GM23338 (cell line): ENCODE data around the gene SLC25A3. TPM values are rescaled to one million over a fixed set of nuclear protein-coding genes. Genes with fewer than 3 reads are reported as not detected.

Experiments
- ATAC-seq: fragments of 200-7000 bp; cut with Tn5 transposase; 3 replicates; pipeline ENCODE4 v1.9.1; 2020
- DNase-seq: peaks from one replicate; pipeline ENCODE4 v3.0.0-alpha.2; 2015; ENCODE audit warnings: low spot score
- H2AFZ ChIP-seq: fragments of 200-600 bp; sonication (generic); 2 replicates; pipeline ENCODE4 v1.8.0; 2016; ENCODE audit warnings: antibody characterized with exemption, mild to moderate bottlenecking, moderate library complexity
- H3F3A ChIP-seq: fragments of 200-600 bp; sonication (generic); replicated peaks from 2 replicates; pipeline ENCODE4 v1.8.0; 2017; ENCODE audit warnings: antibody characterized with exemption, mixed run types, low read depth
- H3K27ac ChIP-seq: fragments of 200-600 bp; sonication (generic); 2 replicates; pipeline ENCODE4 v1.6.1; 2016; ENCODE audit warnings: low read depth
- H3K27me3 ChIP-seq: fragments of 200-600 bp; sonication (generic); 2 replicates; pipeline ENCODE4 v1.8.0; 2016; ENCODE audit warnings: mild to moderate bottlenecking, mixed run types, moderate library complexity; ENCODE audit not compliant: insufficient read depth
- H3K36me3 ChIP-seq: fragments of 200-600 bp; sonication (generic); 2 replicates; pipeline ENCODE4 v1.8.0; 2016; ENCODE audit warnings: mild to moderate bottlenecking; ENCODE audit not compliant: insufficient read depth
- H3K4me1 ChIP-seq: fragments of 200-600 bp; sonication (generic); 2 replicates; pipeline ENCODE4 v1.8.0; 2016; ENCODE audit warnings: mild to moderate bottlenecking, moderate library complexity; ENCODE audit not compliant: insufficient read depth
- H3K4me2 ChIP-seq: fragments of 200-600 bp; sonication (generic); 2 replicates; pipeline ENCODE4 v1.7.1; 2017; ENCODE audit warnings: mixed run types
- H3K4me3 ChIP-seq: fragments of 200-600 bp; sonication (generic); 2 replicates; pipeline ENCODE4 v1.6.1; 2016; ENCODE audit warnings: mixed run types
- H3K79me2 ChIP-seq: fragments of 200-600 bp; sonication (generic); replicated peaks from 2 replicates; pipeline ENCODE4 v1.8.0; 2017; ENCODE audit warnings: mild to moderate bottlenecking; ENCODE audit not compliant: insufficient read depth
- H3K9me2 ChIP-seq: fragments of 200-600 bp; sonication (generic); 2 replicates; pipeline ENCODE4 v1.8.0; 2017; ENCODE audit not compliant: insufficient read depth
- H4K20me1 ChIP-seq: fragments of 200-600 bp; sonication (generic); replicated peaks from 2 replicates; pipeline ENCODE4 v1.8.0; 2017; ENCODE audit warnings: mild to moderate bottlenecking; ENCODE audit not compliant: insufficient read depth
- H3K27ac Mint-ChIP-seq: 2 replicates; pipeline ENCODE4 v1.8.0; 2020; ENCODE audit warnings: inconsistent platforms, mild to moderate bottlenecking, moderate library complexity, mixed read lengths
- H3K27me3 Mint-ChIP-seq: 3 replicates; pipeline ENCODE4 v1.8.0; 2022; ENCODE audit warnings: low read depth, mild to moderate bottlenecking, moderate library complexity, mixed read lengths, inconsistent platforms; ENCODE audit not compliant: insufficient read depth, poor library complexity
- H3K36me3 Mint-ChIP-seq: 3 replicates; pipeline ENCODE4 v1.8.0; 2021; ENCODE audit warnings: low read depth, mild to moderate bottlenecking, inconsistent platforms, moderate library complexity, mixed read lengths
- H3K4me1 Mint-ChIP-seq: 3 replicates; pipeline ENCODE4 v1.8.0; 2020; ENCODE audit warnings: mild to moderate bottlenecking, inconsistent platforms, mixed read lengths
- H3K4me3 Mint-ChIP-seq: 3 replicates; pipeline ENCODE4 v1.8.0; 2021; ENCODE audit warnings: moderate library complexity, mild to moderate bottlenecking, inconsistent platforms, mixed read lengths
- H3K9me3 Mint-ChIP-seq: 3 replicates; pipeline ENCODE4 v1.8.0; 2020; ENCODE audit warnings: moderate library complexity, mild to moderate bottlenecking, inconsistent platforms, mixed read lengths
- CREB1 ChIP-seq: fragments of 250-450 bp; sonication (Bioruptor Pico); IDR thresholded peaks from 2 replicates; pipeline ENCODE4 v1.5.0; 2020; ENCODE audit warnings: low read depth, mild to moderate bottlenecking, moderate library complexity
- CTCF ChIP-seq, 2 experiments: fragments of 200-600 bp in 1 of 2; sonication (generic) in 1 of 2; conservative IDR thresholded peaks; 2 replicates each; pipeline versions ENCODE4 v1.5.1 to v1.6.1; 2016 to 2017; ENCODE audit warnings: antibody characterized with exemption in 2 of 2, low read depth in 2 of 2, mild to moderate bottlenecking in 2 of 2, moderate library complexity in 1 of 2
- ETS1 ChIP-seq: IDR thresholded peaks from 2 replicates; pipeline ENCODE4 v1.6.1; 2016; ENCODE audit warnings: antibody characterized with exemption
- EZH2 ChIP-seq: fragments of 200-600 bp; sonication (generic); IDR thresholded peaks from one replicate; pipeline ENCODE4 v1.8.0; 2017; ENCODE audit warnings: antibody characterized with exemption, mild to moderate bottlenecking, low read depth; ENCODE audit not compliant: unreplicated experiment
- EZH2phosphoT487 ChIP-seq: fragments of 200-600 bp; sonication (generic); IDR thresholded peaks from one replicate; pipeline ENCODE4 v1.8.1; 2018; ENCODE audit warnings: antibody characterized with exemption; ENCODE audit not compliant: unreplicated experiment
- JUNB ChIP-seq: IDR thresholded peaks from one replicate; pipeline ENCODE4 v1.6.1; 2016; ENCODE audit warnings: antibody characterized with exemption; ENCODE audit not compliant: unreplicated experiment
- NANOG ChIP-seq: IDR thresholded peaks from 2 replicates; pipeline ENCODE4 v1.6.1; 2016; ENCODE audit warnings: antibody characterized with exemption, borderline replicate concordance
- POLR2AphosphoS5 ChIP-seq: IDR thresholded peaks from 2 replicates; pipeline ENCODE4 v1.6.1; 2016; ENCODE audit warnings: antibody characterized with exemption, low read depth
- REST ChIP-seq: IDR thresholded peaks from one replicate; pipeline ENCODE4 v1.6.1; 2018; ENCODE audit warnings: antibody characterized with exemption; ENCODE audit not compliant: unreplicated experiment
- STAT1 ChIP-seq: IDR thresholded peaks from one replicate; pipeline ENCODE4 v1.6.1; 2016; ENCODE audit warnings: antibody characterized with exemption; ENCODE audit not compliant: unreplicated experiment
- ZNF114 ChIP-seq: fragments of 250-450 bp; sonication (Bioruptor Pico); IDR thresholded peaks from 2 replicates; pipeline ENCODE4 v1.5.0; 2020; ENCODE audit warnings: mild to moderate bottlenecking, moderate library complexity
- ZNF331 ChIP-seq: fragments of 250-450 bp; sonication (Bioruptor Pico); IDR thresholded peaks from 2 replicates; pipeline ENCODE4 v1.5.0; 2020; ENCODE audit warnings: low read depth, mild to moderate bottlenecking, moderate library complexity
- ZNF462 ChIP-seq: fragments of 250-450 bp; sonication (Bioruptor Pico); IDR thresholded peaks from 2 replicates; pipeline ENCODE4 v1.5.0; 2020; ENCODE audit warnings: mild to moderate bottlenecking, moderate library complexity
- polyA plus RNA-seq: library from polyadenylated mRNA; unstranded; fragments of >200 nt; fragmentation: Nextera tagmentation; extraction: Ambion mirVana; gene quantifications from 2 replicates; pipeline ENCODE4 v1.2.1, GENCODE V29; 2016
- total RNA-seq: library from RNA; depleted of rRNA; stranded (reverse); fragments of >200 nt; shearing (Covaris generic); gene quantifications from 2 replicates; pipeline ENCODE4 v1.2.3, GENCODE V29; 2014

The SLC25A3 gene
- total and polyA plus RNA-seq, 2 experiments from 2014 or later = 676 to 703 TPM

DNA sequence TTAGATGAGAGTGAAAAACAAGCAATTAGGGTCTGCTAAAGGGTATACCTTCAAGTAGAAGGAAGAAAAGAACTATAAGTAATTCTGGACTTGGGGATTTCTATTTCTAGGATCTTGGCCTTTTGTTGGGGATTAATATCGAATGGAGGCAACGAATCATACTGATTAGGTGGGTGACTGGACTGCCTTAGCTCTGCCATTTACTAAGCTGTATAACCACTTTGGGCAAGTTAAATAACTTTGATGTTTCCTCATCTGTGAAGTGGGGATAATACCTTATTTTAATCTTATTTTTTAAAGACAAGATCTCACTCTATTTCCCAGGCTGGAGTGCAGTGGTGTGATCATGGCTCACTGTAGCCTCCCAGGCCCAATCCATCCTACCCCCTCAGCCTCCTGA lies 44.5 kb downstream of the SLC25A3 start:
- no peak overlapping the region for H3K4me3 ChIP-seq
- H3K27ac ChIP-seq = no peak overlapping the region
- H3K9me2 ChIP-seq = no peaks in the 10 kb centered on the region
- no peak overlapping the region for H3K27ac Mint-ChIP-seq
- no peak overlapping the region for H3K4me3 Mint-ChIP-seq
- TF ChIP-seq REST (no peak), ZNF331 (CRISPR knock-in tag) (no peak), ZNF462 (CRISPR knock-in tag) (no peak), JUNB (no peak), EZH2phosphoT487 (no peak), EZH2 (no peak), CTCF (conservative IDR thresholded peaks at IDR 0.05; ENCODE audit: low read depth in 2 of 2) (no peak), NANOG (no peak), STAT1 (no peak), POLR2AphosphoS5 (no peak), CREB1 (CRISPR knock-in tag) (no peak), ZNF114 (CRISPR knock-in tag) (no peak), ETS1 (no peak)
- no peaks in the 10 kb centered on the region for H3F3A ChIP-seq
- no peak overlapping the region for H2AFZ ChIP-seq
- peaks cover 2% of the 10 kb centered on the region; the same call in 1 of the 3 replicates for H3K36me3 Mint-ChIP-seq
- DNase-seq (no peak), ATAC-seq (no peak)
- peaks cover 8% of the 10 kb centered on the region; the same call in 1 of the 2 replicates for H4K20me1 ChIP-seq
- no peaks in the 10 kb centered on the region for H3K36me3 ChIP-seq
- peaks cover 24% of the 10 kb centered on the region for H3K79me2 ChIP-seq
- H3K27me3 ChIP-seq = no peaks in the 10 kb centered on the region
- no peak overlapping the region for H3K4me2 ChIP-seq
- no peaks in the 10 kb centered on the region for H3K4me1 Mint-ChIP-seq
- H3K4me1 ChIP-seq = 0 out of 2 replicates have a peak, but pooled peaks cover 2% of the 10 kb centered on the region
- H3K9me3 Mint-ChIP-seq = no peaks in the 10 kb centered on the region
- H3K27me3 Mint-ChIP-seq = peaks cover 2% of the 10 kb centered on the region
